ENCODE results near the gene TXNIP. TPM values are rescaled to one million over a fixed set of nuclear protein-coding genes. Genes with fewer than 3 reads are reported as not detected.

TXNIP gene
- total and polyA plus RNA-seq, 12 donors = 231 to 1,142 (median 750) TPM

DNA sequence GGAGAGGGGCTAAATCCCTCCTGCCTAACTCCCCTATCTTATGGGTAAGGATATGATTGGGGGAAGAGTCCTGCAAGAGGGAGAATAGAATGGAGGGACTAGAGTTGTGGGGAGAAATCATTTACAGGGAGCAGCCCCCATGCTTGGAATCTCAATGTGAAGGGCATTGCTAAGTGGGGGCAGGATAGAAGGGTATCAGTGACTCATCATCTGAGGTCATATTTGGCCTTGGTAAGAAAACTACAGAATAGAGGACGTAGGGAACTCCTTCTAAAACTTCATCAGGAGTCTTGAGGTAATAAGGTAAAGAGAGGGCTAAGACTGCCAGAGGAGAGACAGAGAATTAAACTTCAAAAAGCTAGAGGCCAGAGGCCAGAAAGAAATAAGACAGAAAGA is 24.7 kb upstream of the TXNIP start:
- H3K4me3 ChIP-seq = peak overlapping the region in 9 of 10 donors; percentile 8 to 54 (median 42)
- H3K36me3 ChIP-seq = peaks cover 0 to 7% (median 0%) of the 10 kb centered on the region in 9 donors
- ATAC-seq (peak; percentile 39 to 67 (median 56)), DNase-seq (no peak)
- intact Hi-C loops (cut with DNase I) = no loop called here
- no peak for TF ChIP-seq CTCF (IDR thresholded peaks at IDR 0.05)
- peaks cover 0 to 47% (median 19%) of the 10 kb centered on the region in 7 donors for H3K27me3 ChIP-seq
- peak overlapping the region; percentile 5 to 89 (median 75) for H3K27ac ChIP-seq
- no peaks in the 10 kb centered on the region for H3K9me3 ChIP-seq
- WGBS, 2 donors = 32 to 58% methylated on average over 1 of the region's 1 CpG
- peaks cover 0 to 25% (median 12%) of the 10 kb centered on the region in 9 donors for H3K4me1 ChIP-seq

GRCh38 chr1:146020058-146021049 is 24.0 kb upstream of the TXNIP start:
- peak in 2 of 9 donors; percentile 8 to 20 for TF ChIP-seq CTCF (IDR thresholded peaks at IDR 0.05)
- peaks cover 0 to 7% (median 0%) of the 10 kb centered on the region in 9 donors for H3K36me3 ChIP-seq
- H3K27me3 ChIP-seq = peaks cover 0 to 47% (median 19%) of the 10 kb centered on the region in 7 donors
- no peaks in the 10 kb centered on the region for H3K9me3 ChIP-seq
- 82 to 96% methylated on average over 4 of the region's 4 CpGs for WGBS, 2 donors
- DNase-seq (no peak), ATAC-seq (peak in 6 of 8 donors; percentile 27 to 57 (median 50))
- peaks cover 0 to 25% (median 12%) of the 10 kb centered on the region in 9 donors for H3K4me1 ChIP-seq
- H3K4me3 ChIP-seq = peak overlapping the region in 8 of 10 donors; percentile 8 to 54 (median 42)
- H3K27ac ChIP-seq = peak overlapping the region in 7 of 10 donors; percentile 65 to 89 (median 82)
- intact Hi-C loops (cut with DNase I) = no loop called here

DNA sequence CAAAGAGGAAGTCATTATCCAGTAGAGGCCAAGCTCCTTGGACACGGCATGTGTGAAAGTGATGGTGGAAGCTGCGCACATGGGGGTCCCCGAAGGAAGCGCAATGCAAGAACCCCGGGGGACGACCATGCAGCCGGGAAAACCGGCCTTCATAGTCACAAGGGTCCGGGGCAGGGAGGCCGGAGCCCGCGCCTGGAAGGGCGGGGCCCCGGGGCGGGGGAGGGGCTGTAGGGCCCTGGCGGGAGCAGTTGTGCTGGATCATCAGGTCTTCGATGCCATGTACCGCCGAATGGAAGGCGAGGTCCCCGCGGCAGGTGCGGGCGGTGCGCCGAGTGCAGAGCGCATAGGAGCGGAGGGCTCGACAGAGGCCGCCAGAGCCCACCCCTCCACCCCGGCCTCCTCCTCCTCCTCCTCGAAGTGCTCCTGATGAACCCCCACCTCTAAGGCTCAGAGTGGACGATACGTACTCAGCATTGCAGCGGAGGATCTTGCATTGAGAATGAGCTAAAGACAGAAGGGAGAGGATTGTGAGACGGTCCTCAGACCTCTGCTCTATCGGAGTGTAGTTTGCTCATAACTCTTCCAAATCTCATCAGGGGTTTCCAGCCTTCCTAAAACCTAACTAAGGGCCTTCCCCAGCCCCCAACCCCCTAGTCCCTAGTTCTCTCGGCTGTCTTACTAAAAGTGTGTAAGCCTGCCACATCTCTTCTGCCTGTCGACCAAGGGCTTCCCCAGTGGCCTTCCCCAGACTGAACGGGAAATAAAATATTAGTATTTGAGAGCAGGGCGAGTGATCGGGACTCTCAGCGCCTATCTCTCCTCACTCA is 23.1 kb upstream of the TXNIP start:
- H3K36me3 ChIP-seq = peaks cover 0 to 7% (median 0%) of the 10 kb centered on the region in 9 donors
- intact Hi-C loops (cut with DNase I) = loop anchor here in 5 of 10 donors (5.0 to 10.0 kb wide), 3 partner anchors 125 to 175 kb away; partner anchors contain the start of gene NUDT17 (in 2 of the 5)
- H3K27ac ChIP-seq = peak overlapping the region in 4 of 10 donors; percentile 23 to 86 (median 78)
- H3K9me3 ChIP-seq = no peaks in the 10 kb centered on the region
- no peak for DNase-seq
- peaks cover 0 to 25% (median 12%) of the 10 kb centered on the region in 9 donors for H3K4me1 ChIP-seq
- no peak for TF ChIP-seq CTCF (IDR thresholded peaks at IDR 0.05)
- peaks cover 0 to 44% (median 19%) of the 10 kb centered on the region in 7 donors for H3K27me3 ChIP-seq
- WGBS, 2 donors = 15 to 19% methylated on average over 43 of the region's 43 CpGs
- peak in 5 of 8 donors; percentile 1 to 47 (median 21) for ATAC-seq
- peak overlapping the region in 9 of 10 donors; percentile 8 to 52 (median 31) for H3K4me3 ChIP-seq

All from heart right ventricle (tissue), 16 donors.